K562 (cell line): ENCODE measurements around the gene SNPH.

ENCODE experiments used
- ATF7 ChIP-seq: fragments of 450-650 bp; IDR thresholded peaks from 2 replicates; pipeline ENCODE4 v1.7.1; 2014; ENCODE audit warnings: mild to moderate bottlenecking, moderate library complexity
- STAT6 ChIP-seq: sonication (generic); formaldehyde crosslinking; IDR thresholded peaks from 2 replicates; pipeline ENCODE4 v1.8.1; 2023; ENCODE audit warnings: mild to moderate bottlenecking, missing genetic modification reagents

GRCh38 chr20:1310071-1310470, 44.0 kb downstream of the SNPH start:
- TF ChIP-seq STAT6 (CRISPR knock-in tag) (no peak), ATF7 (no peak)
